ENCODE data around the gene LANCL2.

The LANCL2 gene

GRCh38 chr7:55475855-55476803, 111.0 kb downstream of the LANCL2 start:
- Mint-ChIP-seq H3K36me3 (ENCODE audit: insufficient read depth) (peaks cover 2% of the 10 kb centered on the region), H3K27me3 (no peaks in the 10 kb centered on the region), H3K4me3 (peak overlapping the region; percentile 70 to 73), H3K4me1 (ENCODE audit: low read depth in 2 of 2) (peaks cover 55 to 61% of the 10 kb centered on the region in 2 donors), H3K27ac (peak overlapping the region; percentile 87 to 95), H3K9me3 (no peaks in the 10 kb centered on the region)
- DNase-seq (no peak), ATAC-seq (replicated peaks) (no peak)

DNA sequence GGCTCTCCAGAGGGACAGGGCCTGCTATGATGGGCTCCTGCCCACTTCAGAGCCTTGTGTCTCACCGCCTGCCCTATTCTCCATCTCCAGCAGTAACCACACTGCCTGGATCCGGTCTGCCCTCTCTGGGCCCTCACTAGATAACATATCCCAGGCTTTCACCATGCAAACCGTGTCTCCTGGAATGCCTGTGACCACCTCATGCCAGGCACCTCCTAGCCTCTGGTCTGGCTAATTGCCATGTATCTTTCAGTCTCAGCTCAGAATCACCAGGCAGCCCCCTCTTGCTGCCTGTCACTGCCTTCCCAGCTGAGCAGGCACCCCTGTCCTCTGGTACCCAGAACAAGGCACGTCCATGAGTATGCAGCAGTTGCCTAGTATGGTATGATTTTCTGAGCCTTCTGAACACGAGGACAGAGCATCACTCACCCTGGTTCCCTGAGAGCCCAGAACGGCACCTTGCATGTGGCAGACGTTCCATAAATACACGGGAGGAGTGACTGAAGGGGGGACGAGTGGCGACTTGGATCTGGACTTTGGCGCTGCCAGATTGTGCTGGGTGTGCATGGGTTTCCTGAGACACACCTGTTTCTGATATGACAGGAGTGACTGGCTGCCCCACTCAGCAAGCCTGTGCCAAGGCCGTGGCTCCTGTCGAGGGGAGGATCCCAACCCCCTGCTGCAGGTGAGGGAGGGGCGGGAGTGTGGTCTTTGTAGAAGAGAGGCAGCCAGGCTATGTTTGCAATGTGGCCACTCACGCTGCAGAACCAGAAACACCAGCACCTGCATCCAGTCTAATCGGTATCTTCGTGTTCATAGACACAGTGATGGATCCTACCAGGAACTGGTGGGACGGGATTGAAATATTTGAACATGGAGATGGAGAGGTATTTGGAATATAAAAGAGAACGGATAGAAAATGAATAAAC, 112.0 kb downstream of the LANCL2 start:
- H3K9me3 Mint-ChIP-seq, result no peaks in the 10 kb centered on the region
- no peak for DNase-seq
- peaks cover 52 to 57% of the 10 kb centered on the region in 2 donors for H3K4me1 Mint-ChIP-seq (ENCODE audit: low read depth in 2 of 2)
- H3K27me3 Mint-ChIP-seq, result no peaks in the 10 kb centered on the region
- no peak for ATAC-seq (replicated peaks)
- peak overlapping the region; percentile 22 to 64 for H3K4me3 Mint-ChIP-seq
- H3K36me3 Mint-ChIP-seq (ENCODE audit: insufficient read depth), result peaks cover 3% of the 10 kb centered on the region
- H3K27ac Mint-ChIP-seq, result peak overlapping the region; percentile 87 to 95

DNA sequence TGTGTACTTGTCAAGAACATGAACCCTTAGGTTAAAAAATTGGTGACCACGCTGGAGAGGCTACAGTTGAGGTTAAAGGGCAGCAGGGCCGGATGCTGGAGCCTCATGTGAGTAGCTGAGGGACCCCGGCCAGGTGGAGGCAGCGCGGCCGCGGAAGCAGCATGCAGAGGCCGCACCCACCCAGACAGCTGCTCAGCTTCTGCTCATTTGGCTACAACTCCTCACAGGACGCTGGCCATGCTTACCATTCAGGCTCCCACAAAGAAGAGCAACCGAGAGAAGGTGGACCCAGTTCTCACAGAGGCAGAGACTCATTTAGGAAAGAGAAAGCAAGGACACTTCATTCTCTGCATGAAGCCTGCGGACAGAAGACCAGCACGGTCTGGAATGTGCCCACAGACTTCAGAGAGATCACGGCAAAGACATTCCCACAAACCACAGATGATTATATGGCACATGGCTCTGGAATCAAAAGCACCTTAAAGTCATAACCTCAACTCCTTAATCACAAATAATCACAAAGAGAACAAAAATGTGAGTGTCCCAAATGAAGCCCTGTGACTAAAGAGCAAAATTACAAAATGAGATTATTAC, 112.7 kb downstream of the LANCL2 start:
- no peak overlapping the region for H3K4me3 Mint-ChIP-seq
- H3K27me3 Mint-ChIP-seq, result no peaks in the 10 kb centered on the region
- no peaks in the 10 kb centered on the region for H3K9me3 Mint-ChIP-seq
- peaks cover 52 to 57% of the 10 kb centered on the region in 2 donors for H3K4me1 Mint-ChIP-seq (ENCODE audit: low read depth in 2 of 2)
- H3K27ac Mint-ChIP-seq, result peak overlapping the region in 1 of 2 donors; percentile 87
- ATAC-seq (replicated peaks), result no peak
- no peak for DNase-seq
- H3K36me3 Mint-ChIP-seq (ENCODE audit: insufficient read depth), result peaks cover 10% of the 10 kb centered on the region

- no peak for DNase-seq
- Mint-ChIP-seq H3K27me3 (no peaks in the 10 kb centered on the region), H3K36me3 (ENCODE audit: insufficient read depth) (peaks cover 10% of the 10 kb centered on the region), H3K27ac (no peak overlapping the region), H3K4me3 (no peak overlapping the region), H3K4me1 (ENCODE audit: low read depth in 2 of 2) (peaks cover 52 to 65% of the 10 kb centered on the region in 2 donors), H3K9me3 (no peaks in the 10 kb centered on the region)
- no peak for ATAC-seq (replicated peaks)
These were observed 113.6 kb downstream of the LANCL2 start for GRCh38 chr7:55478700-55479099.

DNA sequence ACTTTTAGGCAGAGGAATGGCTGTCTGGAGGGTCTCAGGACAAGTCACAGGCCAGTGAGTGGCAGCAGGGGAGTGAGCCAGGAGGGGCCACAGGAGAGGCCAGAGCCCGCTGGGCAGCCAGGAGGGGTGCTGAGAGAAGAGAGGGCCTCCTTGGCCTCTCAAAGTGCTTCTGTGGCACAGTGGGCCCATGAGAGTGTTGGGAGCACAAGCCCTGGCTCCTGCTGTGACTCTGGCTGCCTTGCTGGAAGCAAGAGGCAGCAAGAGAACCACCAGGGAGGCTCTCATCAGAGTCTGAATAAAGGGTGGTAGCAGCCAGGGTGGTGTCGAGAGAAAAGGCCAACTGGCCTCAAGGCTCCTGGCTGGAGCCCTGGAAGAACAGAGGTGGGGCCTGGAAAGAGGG, 116.0 kb downstream of the LANCL2 start:
- peak overlapping the region; percentile 41 to 66 for H3K27ac Mint-ChIP-seq
- ATAC-seq (replicated peaks) (no peak), DNase-seq (no peak)
- H3K36me3 Mint-ChIP-seq (ENCODE audit: insufficient read depth), result peaks cover 16% of the 10 kb centered on the region
- H3K27me3 Mint-ChIP-seq, result no peaks in the 10 kb centered on the region
- H3K9me3 Mint-ChIP-seq, result no peaks in the 10 kb centered on the region
- H3K4me1 Mint-ChIP-seq (ENCODE audit: low read depth in 2 of 2), result peaks cover 40 to 62% of the 10 kb centered on the region in 2 donors
- H3K4me3 Mint-ChIP-seq, result no peak overlapping the region

DNA sequence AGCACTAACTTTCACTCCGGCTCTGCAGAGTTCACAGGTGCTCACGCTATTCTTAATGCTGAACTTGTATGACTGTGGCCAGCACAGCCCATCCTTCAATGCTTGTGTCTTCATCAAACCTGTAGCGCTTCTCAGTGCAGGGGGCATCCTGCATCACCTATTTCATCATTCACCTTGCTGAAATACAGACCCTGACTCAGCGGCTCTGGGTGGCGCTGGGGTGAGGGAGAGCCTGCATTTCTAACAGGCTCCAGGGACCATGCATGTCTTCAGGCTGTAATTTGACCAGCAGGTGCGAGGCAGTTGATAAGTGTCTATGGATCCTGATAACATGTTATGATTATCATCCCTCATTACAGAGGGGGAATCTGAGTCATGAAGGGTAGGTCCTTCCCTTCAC, 117.9 kb downstream of the LANCL2 start:
- Mint-ChIP-seq H3K9me3 (no peaks in the 10 kb centered on the region), H3K4me1 (ENCODE audit: low read depth in 2 of 2) (peaks cover 32 to 54% of the 10 kb centered on the region in 2 donors)

More for the DNA sequence above, 117.9 kb downstream of the LANCL2 start:
- H3K27me3 Mint-ChIP-seq, result no peaks in the 10 kb centered on the region
- peak overlapping the region; percentile 66 to 80 for H3K27ac Mint-ChIP-seq
- DNase-seq (no peak), ATAC-seq (replicated peaks) (no peak)
- H3K4me3 Mint-ChIP-seq, result no peak overlapping the region
- H3K36me3 Mint-ChIP-seq (ENCODE audit: insufficient read depth), result peaks cover 22% of the 10 kb centered on the region
